Neural cell (in vitro differentiated cells): Measurements from ENCODE around the gene DYDC2. TPM values are rescaled to one million over a fixed set of nuclear protein-coding genes. Genes with fewer than 3 reads are reported as not detected.

Source experiments
- H2AFZ ChIP-seq: fragments of 200-600, 300-800 bp; sonication (generic), shearing (Covaris generic); 2 replicates; pipeline ENCODE4 v1.6.0; 2014; ENCODE audit warnings: low read depth, mild to moderate bottlenecking, antibody characterized with exemption, low read length, moderate library complexity
- H3F3A ChIP-seq: fragments of 200-600 bp; shearing (Covaris generic); 2 replicates; pipeline ENCODE4 v1.6.1; 2016; ENCODE audit warnings: mild to moderate bottlenecking, moderate library complexity, mixed read lengths, antibody characterized with exemption, low read length; ENCODE audit not compliant: insufficient read depth, poor library complexity, severe bottlenecking
- H3K27ac ChIP-seq: fragments of 200-600, 300-800 bp; sonication (generic), shearing (Covaris generic); 2 replicates; pipeline ENCODE4 v1.5.1; 2014; ENCODE audit warnings: mild to moderate bottlenecking, low read length, moderate library complexity
- H3K27me3 ChIP-seq: fragments of 300-800, 200-600 bp; sonication (generic), shearing (Covaris generic); 2 replicates; pipeline ENCODE4 v1.6.0; 2014; ENCODE audit warnings: mild to moderate bottlenecking, low read depth, low read length, moderate library complexity; ENCODE audit not compliant: insufficient read depth
- H3K36me3 ChIP-seq: fragments of 300-800, 200-600 bp; sonication (generic), shearing (Covaris generic); 2 replicates; pipeline ENCODE4 v1.5.1; 2014; ENCODE audit warnings: mild to moderate bottlenecking, antibody characterized with exemption, low read length, moderate library complexity; ENCODE audit not compliant: insufficient read depth
- H3K4me2 ChIP-seq: fragments of 300-800, 200-600 bp; sonication (generic), shearing (Covaris generic); 2 replicates; pipeline ENCODE4 v1.6.0; 2014; ENCODE audit warnings: mild to moderate bottlenecking, low read length
- H3K4me3 ChIP-seq: fragments of 300-800, 200-600 bp; sonication (generic), shearing (Covaris generic); 2 replicates; pipeline ENCODE4 v1.5.1; 2014; ENCODE audit warnings: mild to moderate bottlenecking, low read length, moderate library complexity
- H3K79me2 ChIP-seq: fragments of 200-600 bp; shearing (Covaris generic); replicated peaks from 2 replicates; pipeline ENCODE4 v1.6.0; 2014; ENCODE audit warnings: mild to moderate bottlenecking, low read length, moderate library complexity; ENCODE audit not compliant: insufficient read depth
- H3K9ac ChIP-seq: fragments of 300-800, 200-600 bp; sonication (generic), shearing (Covaris generic); 2 replicates; pipeline ENCODE4 v1.6.1; 2016; ENCODE audit warnings: mild to moderate bottlenecking, low read length, mixed read lengths
- H3K9me2 ChIP-seq: fragments of 200-600 bp; shearing (Covaris generic); 2 replicates; pipeline ENCODE4 v1.6.1; 2016; ENCODE audit warnings: mild to moderate bottlenecking, low read length, mixed read lengths; ENCODE audit not compliant: insufficient read depth
- H3K9me3 ChIP-seq: fragments of 200-600, 300-800 bp; sonication (generic), shearing (Covaris generic); 2 replicates; pipeline ENCODE4 v1.6.1; 2016; ENCODE audit warnings: mild to moderate bottlenecking, mixed run types, low read length, moderate library complexity, mixed read lengths
- H4K20me1 ChIP-seq: fragments of 200-600 bp; shearing (Covaris generic); 2 replicates; pipeline ENCODE4 v1.6.1; 2016; ENCODE audit warnings: mild to moderate bottlenecking, mixed run types; ENCODE audit not compliant: insufficient read depth
- EP300 ChIP-seq: fragments of 450-650 bp; conservative IDR thresholded peaks from 2 replicates; pipeline ENCODE4 v1.6.1; 2014; ENCODE audit warnings: antibody characterized with exemption, mild to moderate bottlenecking, moderate library complexity; ENCODE audit not compliant: poor library complexity, severe bottlenecking
- EZH2 ChIP-seq: fragments of 200-600, 300-800 bp; shearing (Covaris generic), sonication (generic); IDR thresholded peaks from 2 replicates; pipeline ENCODE4 v1.6.1; 2014; ENCODE audit warnings: antibody characterized with exemption, low read length, borderline replicate concordance, mild to moderate bottlenecking; ENCODE audit not compliant: insufficient read depth, poor library complexity, severe bottlenecking
- MXI1 ChIP-seq: fragments of 450-650 bp; conservative IDR thresholded peaks from 2 replicates; pipeline ENCODE4 v1.6.1; 2014; ENCODE audit warnings: antibody characterized with exemption, mild to moderate bottlenecking; ENCODE audit not compliant: poor library complexity, severe bottlenecking
- POLR2AphosphoS5 ChIP-seq: IDR thresholded peaks from 2 replicates; pipeline ENCODE4 v1.6.1; 2012
- RAD21 ChIP-seq: fragments of 450-650 bp; conservative IDR thresholded peaks from 2 replicates; pipeline ENCODE4 v1.6.1; 2014; ENCODE audit warnings: antibody characterized with exemption, mild to moderate bottlenecking, moderate library complexity
- REST ChIP-seq: IDR thresholded peaks from 2 replicates; pipeline ENCODE4 v1.6.1; 2012; ENCODE audit warnings: borderline replicate concordance
- SMC3 ChIP-seq: fragments of 450-650 bp; conservative IDR thresholded peaks from 2 replicates; pipeline ENCODE4 v1.6.1; 2014; ENCODE audit warnings: antibody characterized with exemption, mild to moderate bottlenecking, moderate library complexity; ENCODE audit not compliant: poor library complexity
- TAF1 ChIP-seq: IDR thresholded peaks from 2 replicates; pipeline ENCODE4 v1.6.1; 2012; ENCODE audit warnings: low read depth
- polyA plus RNA-seq: library from polyadenylated mRNA; depleted of rRNA; stranded (reverse); fragments of >200 nt; gene quantifications from 2 replicates; pipeline ENCODE4 v1.2.3, GENCODE V29; 2014
- TF ChIP-seq, protein P1 (sequence below): fragments of 450-650 bp; IDR thresholded peaks from 2 replicates; pipeline ENCODE4 v1.5.1; 2014; ENCODE audit warnings: antibody characterized with exemption, mild to moderate bottlenecking, moderate library complexity; ENCODE audit not compliant: poor library complexity, severe bottlenecking

DYDC2 gene
- polyA plus RNA-seq, 1 donor from 2014 or later: 2.4 TPM

DNA sequence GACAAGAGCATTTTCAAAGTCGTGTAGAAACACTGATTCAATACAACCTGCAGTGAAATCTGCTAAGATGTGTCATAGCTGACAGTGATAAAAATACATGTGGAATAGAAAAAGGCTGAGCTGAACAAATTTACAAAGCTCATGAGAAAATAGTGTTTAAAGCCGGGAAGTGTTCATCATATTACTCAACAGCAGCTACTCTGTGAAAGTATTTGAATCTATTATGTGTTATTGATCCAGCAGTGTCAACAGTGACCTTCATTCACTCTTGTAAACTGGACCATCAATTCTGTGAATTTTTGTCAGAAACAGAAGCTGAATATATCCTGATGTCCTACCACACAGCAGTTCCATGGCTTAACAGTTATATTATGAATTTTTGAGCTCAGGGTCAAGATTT is 11.7 kb upstream of the DYDC2 start:
- peaks cover 2% of the 10 kb centered on the region for H3F3A ChIP-seq
- H3K9me2 ChIP-seq: no peaks in the 10 kb centered on the region
- H2AFZ ChIP-seq: no peak overlapping the region
- H3K79me2 ChIP-seq: no peaks in the 10 kb centered on the region
- H3K27ac ChIP-seq: peak overlapping the region; percentile 58
- no peaks in the 10 kb centered on the region for H3K36me3 ChIP-seq
- TF ChIP-seq SMC3: no peak
- TF ChIP-seq REST: no peak
- TF ChIP-seq, protein P1, sequence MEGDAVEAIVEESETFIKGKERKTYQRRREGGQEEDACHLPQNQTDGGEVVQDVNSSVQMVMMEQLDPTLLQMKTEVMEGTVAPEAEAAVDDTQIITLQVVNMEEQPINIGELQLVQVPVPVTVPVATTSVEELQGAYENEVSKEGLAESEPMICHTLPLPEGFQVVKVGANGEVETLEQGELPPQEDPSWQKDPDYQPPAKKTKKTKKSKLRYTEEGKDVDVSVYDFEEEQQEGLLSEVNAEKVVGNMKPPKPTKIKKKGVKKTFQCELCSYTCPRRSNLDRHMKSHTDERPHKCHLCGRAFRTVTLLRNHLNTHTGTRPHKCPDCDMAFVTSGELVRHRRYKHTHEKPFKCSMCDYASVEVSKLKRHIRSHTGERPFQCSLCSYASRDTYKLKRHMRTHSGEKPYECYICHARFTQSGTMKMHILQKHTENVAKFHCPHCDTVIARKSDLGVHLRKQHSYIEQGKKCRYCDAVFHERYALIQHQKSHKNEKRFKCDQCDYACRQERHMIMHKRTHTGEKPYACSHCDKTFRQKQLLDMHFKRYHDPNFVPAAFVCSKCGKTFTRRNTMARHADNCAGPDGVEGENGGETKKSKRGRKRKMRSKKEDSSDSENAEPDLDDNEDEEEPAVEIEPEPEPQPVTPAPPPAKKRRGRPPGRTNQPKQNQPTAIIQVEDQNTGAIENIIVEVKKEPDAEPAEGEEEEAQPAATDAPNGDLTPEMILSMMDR: no peak
- TF ChIP-seq POLR2AphosphoS5: peak; percentile 40
- TF ChIP-seq TAF1: no peak
- TF ChIP-seq EZH2: no peak
- TF ChIP-seq RAD21: no peak
- peak; percentile 66 for TF ChIP-seq EP300
- no peak for TF ChIP-seq MXI1
- H4K20me1 ChIP-seq: no peaks in the 10 kb centered on the region
- H3K4me2 ChIP-seq: peak overlapping the region; percentile 40
- H3K4me3 ChIP-seq: peak overlapping the region; percentile 46
- H3K27me3 ChIP-seq: no peaks in the 10 kb centered on the region
- H3K9me3 ChIP-seq: no peaks in the 10 kb centered on the region
- H3K9ac ChIP-seq: no peak overlapping the region

DNA sequence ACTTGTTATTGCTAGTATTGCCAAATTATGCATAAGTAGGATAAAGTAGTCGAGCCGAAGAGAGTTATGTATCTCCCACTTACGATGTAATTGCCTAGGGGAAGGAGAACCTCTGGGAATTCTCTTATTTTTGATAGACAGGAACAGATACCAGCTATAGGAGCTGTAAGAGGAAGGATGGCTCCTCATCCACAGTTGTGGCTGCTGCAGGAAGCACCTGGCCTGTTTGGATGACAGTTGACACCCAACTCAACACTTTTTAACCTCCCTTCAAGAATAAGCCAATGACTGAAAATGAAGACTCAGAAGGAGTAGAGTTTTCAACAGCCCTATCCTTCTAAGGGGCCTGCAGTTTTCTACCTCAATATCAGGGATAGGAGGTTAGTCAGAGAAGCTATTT is 6.3 kb upstream of the DYDC2 start:
- Histone ChIP-seq H3K9me2 (no peaks in the 10 kb centered on the region), H3K36me3 (no peaks in the 10 kb centered on the region), H3K9ac (no peak overlapping the region), H3K4me2 (no peak overlapping the region), H4K20me1 (no peaks in the 10 kb centered on the region), H3K27me3 (no peaks in the 10 kb centered on the region), H3K4me3 (no peak overlapping the region), H3F3A (no peaks in the 10 kb centered on the region), H3K27ac (no peak overlapping the region), H3K9me3 (no peaks in the 10 kb centered on the region), H2AFZ (no peak overlapping the region), H3K79me2 (no peaks in the 10 kb centered on the region)
- no peak for TF ChIP-seq MXI1
- TF ChIP-seq TAF1: no peak
- TF ChIP-seq EZH2: no peak
- TF ChIP-seq EP300: no peak
- TF ChIP-seq REST: no peak
- TF ChIP-seq SMC3: no peak
